HL-60/S4 (cell line): ENCODE results near the gene SLC10A7.

Source experiments
- in situ Hi-C: fragments of 300-500 bp; cut with MboI; formaldehyde crosslinking; loops from 2 replicates; pipeline ENCODE4 v1.14.3; 2022; ENCODE audit warnings: low sequenced_read_pairs

SLC10A7 gene, protein sequence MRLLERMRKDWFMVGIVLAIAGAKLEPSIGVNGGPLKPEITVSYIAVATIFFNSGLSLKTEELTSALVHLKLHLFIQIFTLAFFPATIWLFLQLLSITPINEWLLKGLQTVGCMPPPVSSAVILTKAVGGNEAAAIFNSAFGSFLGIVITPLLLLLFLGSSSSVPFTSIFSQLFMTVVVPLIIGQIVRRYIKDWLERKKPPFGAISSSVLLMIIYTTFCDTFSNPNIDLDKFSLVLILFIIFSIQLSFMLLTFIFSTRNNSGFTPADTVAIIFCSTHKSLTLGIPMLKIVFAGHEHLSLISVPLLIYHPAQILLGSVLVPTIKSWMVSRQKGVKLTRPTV

DNA sequence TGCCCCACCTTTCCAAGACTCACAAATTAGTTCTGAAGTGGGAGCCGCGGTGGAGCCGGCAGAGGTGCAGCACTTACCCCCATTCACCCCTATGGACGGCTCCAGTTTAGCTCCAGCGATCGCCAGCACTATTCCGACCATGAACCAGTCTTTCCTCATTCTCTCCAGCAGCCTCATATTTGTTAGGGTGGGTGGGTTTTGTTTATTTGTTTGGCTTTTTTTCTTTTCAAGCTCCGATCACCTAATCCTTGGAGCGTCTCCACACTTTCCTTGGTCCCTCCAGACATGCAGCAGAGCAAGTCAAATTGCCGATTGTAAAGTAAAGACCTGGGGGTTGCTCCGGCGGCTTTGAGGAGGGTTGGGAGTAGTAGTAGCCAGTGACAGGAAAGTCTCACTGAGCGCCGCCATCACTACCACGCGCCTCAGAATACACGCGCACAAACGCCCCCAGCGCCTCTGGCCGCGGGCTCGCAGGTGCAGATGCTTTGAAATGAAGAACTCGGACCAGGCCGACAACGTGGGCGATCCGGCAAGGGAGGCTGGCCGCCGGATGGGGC lies at the start of gene SLC10A7:
Gene SLC10A7 (minus strand): TSS at position 400 of the 557 bp plus-strand sequence. CDS start 223 bp downstream, at position 177.
- in situ Hi-C loops, result no loop called here

GRCh38 chr4:146567396-146567795 lies 45.7 kb upstream of the SLC10A7 start:
- in situ Hi-C loops, result no loop called here

DNA sequence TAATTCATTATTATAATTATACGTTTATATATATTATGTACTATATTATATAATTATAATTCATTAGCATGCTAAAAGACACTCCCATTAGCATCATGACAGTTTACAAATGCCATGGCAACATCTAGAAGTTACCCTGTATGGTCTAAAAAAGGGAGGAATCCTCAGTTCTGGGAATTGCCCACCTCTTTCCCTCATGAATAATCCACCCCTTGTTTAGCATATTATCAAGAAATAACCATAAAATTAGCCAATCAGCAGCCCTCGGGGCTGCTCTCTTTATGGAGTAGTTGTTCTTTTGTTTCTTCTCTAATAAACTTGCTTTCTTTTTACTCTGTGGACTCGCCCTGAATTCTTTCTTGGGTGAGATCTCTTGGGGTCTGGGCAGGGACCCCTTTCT lies 42.8 kb upstream of the SLC10A7 start:
- in situ Hi-C loops, result no loop called here

- in situ Hi-C loops, result no loop called here
Observed at GRCh38 chr4:146550161-146550560, 28.4 kb upstream of the SLC10A7 start.

DNA sequence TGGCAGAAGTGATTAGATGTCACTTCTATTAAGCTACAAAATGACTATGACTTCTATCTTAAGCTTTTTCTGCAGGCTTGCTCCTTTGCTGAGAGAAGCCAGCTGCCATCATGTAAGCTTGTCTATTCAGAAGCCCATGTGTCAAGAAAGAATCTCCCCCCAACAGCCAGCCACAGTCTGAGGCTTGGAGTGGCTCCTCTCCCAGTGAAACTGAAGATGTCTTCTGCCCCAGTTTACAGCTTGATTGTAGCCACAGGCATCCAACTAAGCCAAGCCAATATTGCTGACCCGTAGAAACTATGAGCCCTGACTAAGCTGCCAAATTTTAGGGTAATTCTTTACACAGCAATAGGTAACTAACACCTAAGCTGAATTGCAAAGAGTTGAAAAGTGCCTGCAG lies 26.7 kb upstream of the SLC10A7 start:
- in situ Hi-C loops, result no loop called here

DNA sequence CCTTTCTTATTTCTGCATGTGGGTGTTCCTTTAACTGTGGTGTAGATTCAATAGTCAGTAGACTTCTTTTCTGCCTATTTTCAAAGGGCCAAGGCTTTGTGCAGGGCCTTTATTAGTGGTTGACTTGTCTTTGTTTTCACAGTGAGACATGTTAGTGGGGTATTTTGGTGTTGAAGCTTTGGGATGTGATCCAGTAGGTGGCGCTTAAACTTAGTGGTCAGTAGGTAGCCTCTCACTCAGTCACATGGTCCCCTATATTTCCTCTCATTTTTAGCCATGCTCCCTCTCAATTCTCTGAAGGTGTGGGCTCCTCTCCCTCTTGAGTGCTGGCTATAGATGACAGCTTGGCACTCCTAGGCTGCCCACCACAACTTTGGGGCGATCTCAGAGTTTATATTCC lies 23.4 kb upstream of the SLC10A7 start:
- in situ Hi-C loops, result no loop called here

- in situ Hi-C loops, result no loop called here
Observed at GRCh38 chr4:146534178-146534577, 12.4 kb upstream of the SLC10A7 start.

- in situ Hi-C loops, result no loop called here
Observed at GRCh38 chr4:146525754-146526153, 4.0 kb upstream of the SLC10A7 start.

DNA sequence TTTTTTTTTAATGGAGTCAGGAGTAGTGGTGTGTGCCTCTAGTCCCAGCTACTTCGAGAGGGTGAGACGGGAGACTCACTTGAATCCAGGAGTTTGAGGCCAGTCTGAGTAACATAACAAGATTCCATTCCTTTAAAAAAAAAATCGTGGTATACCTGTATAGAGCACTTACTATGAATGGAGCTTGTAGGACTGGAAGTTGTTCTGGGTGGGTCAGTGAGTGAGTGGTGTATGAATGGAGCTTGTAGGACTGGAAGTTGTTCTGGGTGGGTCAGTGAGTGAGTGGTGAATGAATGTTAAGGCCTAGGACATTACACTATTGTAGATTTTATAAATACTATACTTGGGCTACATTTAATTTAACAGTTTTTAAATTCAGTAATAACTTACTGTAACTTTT lies 2.9 kb upstream of the SLC10A7 start:
- in situ Hi-C loops, result no loop called here

DNA sequence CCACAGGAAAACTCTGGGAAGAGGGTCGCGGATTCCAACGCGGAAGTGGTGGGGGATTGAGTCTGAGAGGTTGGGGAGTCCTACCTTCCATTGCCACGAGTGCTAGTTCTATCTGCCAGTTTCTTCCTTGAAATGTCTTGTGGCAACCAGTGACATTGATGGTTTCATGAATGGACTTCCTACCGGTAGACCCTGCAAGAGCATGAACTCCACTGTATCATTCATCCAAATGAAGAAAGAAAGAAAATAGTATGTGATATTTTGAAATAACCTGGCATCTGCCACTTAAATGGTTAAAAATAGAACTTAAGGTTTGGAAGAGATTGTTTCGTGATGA lies 1.1 kb upstream of the SLC10A7 start:
- in situ Hi-C loops, result no loop called here

- in situ Hi-C loops, result no loop called here
Observed at GRCh38 chr4:146522098-146522868, 543 bp upstream of the SLC10A7 start.

GRCh38 chr4:146520896-146521540 lies 722 bp downstream of the SLC10A7 start:
- in situ Hi-C loops, result no loop called here

DNA sequence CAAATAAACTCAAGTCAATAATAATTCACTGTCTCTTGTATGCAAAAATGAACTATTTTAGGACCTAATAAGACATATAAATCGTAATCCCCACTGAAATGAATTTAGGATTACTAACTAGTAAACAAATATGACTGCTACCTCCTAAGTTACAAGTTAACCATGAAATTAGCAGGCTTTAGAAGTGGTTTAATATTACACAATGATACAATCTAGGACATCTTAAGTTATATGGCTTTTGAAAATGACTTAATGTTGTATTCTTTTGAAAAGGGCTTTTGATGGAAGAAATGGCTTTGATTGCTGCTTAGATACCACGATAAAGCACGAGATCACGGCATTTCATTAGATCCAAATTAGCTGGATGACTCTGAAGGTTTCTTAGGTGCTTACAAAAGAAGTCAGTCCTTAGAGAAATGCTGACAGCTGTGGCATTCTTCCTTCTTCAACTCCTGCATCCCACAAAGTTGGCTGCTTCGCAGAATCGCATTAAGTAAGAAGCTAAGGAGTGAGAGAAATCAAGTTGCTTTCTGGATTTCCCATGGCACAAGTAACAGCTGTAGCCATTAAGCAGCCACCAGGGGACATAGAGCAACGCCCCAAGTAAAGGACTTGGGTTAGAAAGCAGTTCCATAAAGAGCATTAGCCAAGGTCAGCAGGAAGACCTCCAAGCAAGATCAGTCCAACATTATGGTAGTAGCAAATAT lies 6.9 kb downstream of the SLC10A7 start:
- in situ Hi-C loops, result no loop called here

- in situ Hi-C loops, result no loop called here
Observed at GRCh38 chr4:146513548-146513947, 8.2 kb downstream of the SLC10A7 start.

- in situ Hi-C loops, result no loop called here
Observed at GRCh38 chr4:146511381-146511780, 10.4 kb downstream of the SLC10A7 start.

GRCh38 chr4:146510942-146511341 lies 10.8 kb downstream of the SLC10A7 start:
- in situ Hi-C loops, result no loop called here

GRCh38 chr4:146508229-146508939 lies 13.4 kb downstream of the SLC10A7 start:
- in situ Hi-C loops, result no loop called here

- in situ Hi-C loops, result no loop called here
Observed at GRCh38 chr4:146507632-146508031, 14.1 kb downstream of the SLC10A7 start.

DNA sequence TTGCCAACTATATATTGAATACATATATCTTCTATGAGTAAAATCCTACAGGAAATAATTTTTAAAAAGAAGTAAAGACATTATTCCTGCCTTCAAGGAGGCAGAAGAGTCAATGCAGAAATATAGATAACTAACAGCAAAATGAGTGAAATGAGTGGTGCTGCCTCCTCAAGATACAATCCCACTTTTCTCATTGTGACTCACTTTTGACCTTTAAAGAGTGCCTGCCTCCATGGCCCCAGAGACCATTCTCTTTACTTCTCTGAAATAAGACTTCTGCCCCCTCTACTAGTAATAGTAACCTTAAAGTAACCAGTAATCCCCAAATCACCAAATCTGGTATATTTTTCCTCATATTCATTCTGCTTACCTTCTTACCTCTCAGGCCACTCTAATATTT lies 15.5 kb downstream of the SLC10A7 start:
- in situ Hi-C loops, result no loop called here

DNA sequence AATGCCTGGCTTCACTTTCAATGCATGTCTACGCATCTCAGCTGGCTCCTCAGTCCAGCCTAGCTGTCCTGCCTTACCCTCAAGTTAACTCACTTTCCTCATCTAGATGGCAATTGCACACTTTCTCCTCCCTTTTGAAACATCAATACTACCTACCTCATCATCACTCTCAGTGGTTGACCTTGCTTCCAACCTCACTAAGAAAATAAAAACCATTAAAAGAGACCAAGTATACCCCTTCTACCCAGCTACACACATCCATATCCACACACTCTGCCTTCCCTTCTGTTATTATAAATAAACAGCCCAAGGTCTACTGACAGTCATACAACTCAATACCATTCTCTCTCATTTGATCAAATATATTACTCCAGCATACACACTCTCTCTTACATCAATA lies 21.5 kb downstream of the SLC10A7 start:
- in situ Hi-C loops, result no loop called here
